ENCODE data around the gene ADAMTS12.

Gene ADAMTS12

GRCh38 chr5:33827885-33828284, 63.9 kb downstream of the ADAMTS12 start:
- TF ChIP-seq FOXP2 (optimal IDR thresholded peaks at IDR 0.05; ENCODE audit: borderline replicate concordance, extremely low read depth, extremely low read length, insufficient read depth) = no peak
- no peak for TF ChIP-seq TAF1 (IDR thresholded peaks at IDR 0.05; ENCODE audit: borderline replicate concordance, insufficient read depth, low read length)
- TF ChIP-seq REST (IDR thresholded peaks at IDR 0.05; ENCODE audit: insufficient read depth in 1 of 2, low read depth in 2 of 2, low read length in 2 of 2) = no peak
- no peak for TF ChIP-seq POLR2AphosphoS5 (IDR thresholded peaks at IDR 0.05; ENCODE audit: low read depth, low read length)
- TF ChIP-seq SIN3A (IDR thresholded peaks at IDR 0.05; ENCODE audit: borderline replicate concordance, insufficient read depth, low read length) = no peak

GRCh38 chr5:33827018-33827707, 64.6 kb downstream of the ADAMTS12 start:
- TF ChIP-seq FOXP2 (optimal IDR thresholded peaks at IDR 0.05; ENCODE audit: borderline replicate concordance, extremely low read depth, extremely low read length, insufficient read depth) (no peak), REST (IDR thresholded peaks at IDR 0.05; ENCODE audit: insufficient read depth in 1 of 2, low read depth in 2 of 2, low read length in 2 of 2) (no peak), TAF1 (IDR thresholded peaks at IDR 0.05; ENCODE audit: borderline replicate concordance, insufficient read depth, low read length) (no peak), SIN3A (IDR thresholded peaks at IDR 0.05; ENCODE audit: borderline replicate concordance, insufficient read depth, low read length) (no peak), POLR2AphosphoS5 (IDR thresholded peaks at IDR 0.05; ENCODE audit: low read depth, low read length) (no peak)

- TF ChIP-seq TAF1 (IDR thresholded peaks at IDR 0.05; ENCODE audit: borderline replicate concordance, insufficient read depth, low read length) = no peak
- no peak for TF ChIP-seq REST (IDR thresholded peaks at IDR 0.05; ENCODE audit: insufficient read depth in 1 of 2, low read depth in 2 of 2, low read length in 2 of 2)
- no peak for TF ChIP-seq FOXP2 (optimal IDR thresholded peaks at IDR 0.05; ENCODE audit: borderline replicate concordance, extremely low read depth, extremely low read length, insufficient read depth)
- no peak for TF ChIP-seq SIN3A (IDR thresholded peaks at IDR 0.05; ENCODE audit: borderline replicate concordance, insufficient read depth, low read length)
- TF ChIP-seq POLR2AphosphoS5 (IDR thresholded peaks at IDR 0.05; ENCODE audit: low read depth, low read length) = no peak
Observed at GRCh38 chr5:33824516-33825195, 67.1 kb downstream of the ADAMTS12 start.

- TF ChIP-seq FOXP2 (optimal IDR thresholded peaks at IDR 0.05; ENCODE audit: borderline replicate concordance, extremely low read depth, extremely low read length, insufficient read depth) = no peak
- no peak for TF ChIP-seq REST (IDR thresholded peaks at IDR 0.05; ENCODE audit: insufficient read depth in 1 of 2, low read depth in 2 of 2, low read length in 2 of 2)
- no peak for TF ChIP-seq SIN3A (IDR thresholded peaks at IDR 0.05; ENCODE audit: borderline replicate concordance, insufficient read depth, low read length)
- TF ChIP-seq TAF1 (IDR thresholded peaks at IDR 0.05; ENCODE audit: borderline replicate concordance, insufficient read depth, low read length) = no peak
- no peak for TF ChIP-seq POLR2AphosphoS5 (IDR thresholded peaks at IDR 0.05; ENCODE audit: low read depth, low read length)
Observed at GRCh38 chr5:33817301-33817700, 74.5 kb downstream of the ADAMTS12 start.

Measured in PFSK-1 (cell line).